GM23338 (cell line): ENCODE data around the gene KATNIP. TPM values are rescaled to one million over a fixed set of nuclear protein-coding genes. Genes with fewer than 3 reads are reported as not detected.

Source experiments
- ATAC-seq: fragments of 200-7000 bp; cut with Tn5 transposase; 3 replicates; pipeline ENCODE4 v1.9.1; 2020
- DNase-seq: peaks from one replicate; pipeline ENCODE4 v3.0.0-alpha.2; 2015; ENCODE audit warnings: low spot score
- H2AFZ ChIP-seq: fragments of 200-600 bp; sonication (generic); 2 replicates; pipeline ENCODE4 v1.8.0; 2016; ENCODE audit warnings: antibody characterized with exemption, mild to moderate bottlenecking, moderate library complexity
- H3F3A ChIP-seq: fragments of 200-600 bp; sonication (generic); replicated peaks from 2 replicates; pipeline ENCODE4 v1.8.0; 2017; ENCODE audit warnings: antibody characterized with exemption, mixed run types, low read depth
- H3K27ac ChIP-seq: fragments of 200-600 bp; sonication (generic); 2 replicates; pipeline ENCODE4 v1.6.1; 2016; ENCODE audit warnings: low read depth
- H3K27me3 ChIP-seq: fragments of 200-600 bp; sonication (generic); 2 replicates; pipeline ENCODE4 v1.8.0; 2016; ENCODE audit warnings: mild to moderate bottlenecking, mixed run types, moderate library complexity; ENCODE audit not compliant: insufficient read depth
- H3K36me3 ChIP-seq: fragments of 200-600 bp; sonication (generic); 2 replicates; pipeline ENCODE4 v1.8.0; 2016; ENCODE audit warnings: mild to moderate bottlenecking; ENCODE audit not compliant: insufficient read depth
- H3K4me1 ChIP-seq: fragments of 200-600 bp; sonication (generic); 2 replicates; pipeline ENCODE4 v1.8.0; 2016; ENCODE audit warnings: mild to moderate bottlenecking, moderate library complexity; ENCODE audit not compliant: insufficient read depth
- H3K4me2 ChIP-seq: fragments of 200-600 bp; sonication (generic); 2 replicates; pipeline ENCODE4 v1.7.1; 2017; ENCODE audit warnings: mixed run types
- H3K4me3 ChIP-seq: fragments of 200-600 bp; sonication (generic); 2 replicates; pipeline ENCODE4 v1.6.1; 2016; ENCODE audit warnings: mixed run types
- H3K79me2 ChIP-seq: fragments of 200-600 bp; sonication (generic); replicated peaks from 2 replicates; pipeline ENCODE4 v1.8.0; 2017; ENCODE audit warnings: mild to moderate bottlenecking; ENCODE audit not compliant: insufficient read depth
- H3K9me2 ChIP-seq: fragments of 200-600 bp; sonication (generic); 2 replicates; pipeline ENCODE4 v1.8.0; 2017; ENCODE audit not compliant: insufficient read depth
- H4K20me1 ChIP-seq: fragments of 200-600 bp; sonication (generic); replicated peaks from 2 replicates; pipeline ENCODE4 v1.8.0; 2017; ENCODE audit warnings: mild to moderate bottlenecking; ENCODE audit not compliant: insufficient read depth
- H3K27ac Mint-ChIP-seq: 2 replicates; pipeline ENCODE4 v1.8.0; 2020; ENCODE audit warnings: inconsistent platforms, mild to moderate bottlenecking, moderate library complexity, mixed read lengths
- H3K27me3 Mint-ChIP-seq: 3 replicates; pipeline ENCODE4 v1.8.0; 2022; ENCODE audit warnings: low read depth, mild to moderate bottlenecking, moderate library complexity, mixed read lengths, inconsistent platforms; ENCODE audit not compliant: insufficient read depth, poor library complexity
- H3K36me3 Mint-ChIP-seq: 3 replicates; pipeline ENCODE4 v1.8.0; 2021; ENCODE audit warnings: low read depth, mild to moderate bottlenecking, inconsistent platforms, moderate library complexity, mixed read lengths
- H3K4me1 Mint-ChIP-seq: 3 replicates; pipeline ENCODE4 v1.8.0; 2020; ENCODE audit warnings: mild to moderate bottlenecking, inconsistent platforms, mixed read lengths
- H3K4me3 Mint-ChIP-seq: 3 replicates; pipeline ENCODE4 v1.8.0; 2021; ENCODE audit warnings: moderate library complexity, mild to moderate bottlenecking, inconsistent platforms, mixed read lengths
- H3K9me3 Mint-ChIP-seq: 3 replicates; pipeline ENCODE4 v1.8.0; 2020; ENCODE audit warnings: moderate library complexity, mild to moderate bottlenecking, inconsistent platforms, mixed read lengths
- CREB1 ChIP-seq: fragments of 250-450 bp; sonication (Bioruptor Pico); IDR thresholded peaks from 2 replicates; pipeline ENCODE4 v1.5.0; 2020; ENCODE audit warnings: low read depth, mild to moderate bottlenecking, moderate library complexity
- ETS1 ChIP-seq: IDR thresholded peaks from 2 replicates; pipeline ENCODE4 v1.6.1; 2016; ENCODE audit warnings: antibody characterized with exemption
- EZH2 ChIP-seq: fragments of 200-600 bp; sonication (generic); IDR thresholded peaks from one replicate; pipeline ENCODE4 v1.8.0; 2017; ENCODE audit warnings: antibody characterized with exemption, mild to moderate bottlenecking, low read depth; ENCODE audit not compliant: unreplicated experiment
- EZH2phosphoT487 ChIP-seq: fragments of 200-600 bp; sonication (generic); IDR thresholded peaks from one replicate; pipeline ENCODE4 v1.8.1; 2018; ENCODE audit warnings: antibody characterized with exemption; ENCODE audit not compliant: unreplicated experiment
- JUNB ChIP-seq: IDR thresholded peaks from one replicate; pipeline ENCODE4 v1.6.1; 2016; ENCODE audit warnings: antibody characterized with exemption; ENCODE audit not compliant: unreplicated experiment
- NANOG ChIP-seq: IDR thresholded peaks from 2 replicates; pipeline ENCODE4 v1.6.1; 2016; ENCODE audit warnings: antibody characterized with exemption, borderline replicate concordance
- POLR2AphosphoS5 ChIP-seq: IDR thresholded peaks from 2 replicates; pipeline ENCODE4 v1.6.1; 2016; ENCODE audit warnings: antibody characterized with exemption, low read depth
- REST ChIP-seq: IDR thresholded peaks from one replicate; pipeline ENCODE4 v1.6.1; 2018; ENCODE audit warnings: antibody characterized with exemption; ENCODE audit not compliant: unreplicated experiment
- STAT1 ChIP-seq: IDR thresholded peaks from one replicate; pipeline ENCODE4 v1.6.1; 2016; ENCODE audit warnings: antibody characterized with exemption; ENCODE audit not compliant: unreplicated experiment
- ZNF114 ChIP-seq: fragments of 250-450 bp; sonication (Bioruptor Pico); IDR thresholded peaks from 2 replicates; pipeline ENCODE4 v1.5.0; 2020; ENCODE audit warnings: mild to moderate bottlenecking, moderate library complexity
- ZNF331 ChIP-seq: fragments of 250-450 bp; sonication (Bioruptor Pico); IDR thresholded peaks from 2 replicates; pipeline ENCODE4 v1.5.0; 2020; ENCODE audit warnings: low read depth, mild to moderate bottlenecking, moderate library complexity
- ZNF462 ChIP-seq: fragments of 250-450 bp; sonication (Bioruptor Pico); IDR thresholded peaks from 2 replicates; pipeline ENCODE4 v1.5.0; 2020; ENCODE audit warnings: mild to moderate bottlenecking, moderate library complexity
- polyA plus RNA-seq: library from polyadenylated mRNA; unstranded; fragments of >200 nt; fragmentation: Nextera tagmentation; extraction: Ambion mirVana; gene quantifications from 2 replicates; pipeline ENCODE4 v1.2.1, GENCODE V29; 2016
- total RNA-seq: library from RNA; depleted of rRNA; stranded (reverse); fragments of >200 nt; shearing (Covaris generic); gene quantifications from 2 replicates; pipeline ENCODE4 v1.2.3, GENCODE V29; 2014
- TF ChIP-seq, protein P1 (sequence below), 2 experiments: fragments of 200-600 bp in 1 of 2; sonication (generic) in 1 of 2; conservative IDR thresholded peaks; 2 replicates each; pipeline versions ENCODE4 v1.5.1 to v1.6.1; 2016 to 2017; ENCODE audit warnings: antibody characterized with exemption in 2 of 2, low read depth in 2 of 2, mild to moderate bottlenecking in 2 of 2, moderate library complexity in 1 of 2

The KATNIP gene
- total and polyA plus RNA-seq, 2 experiments from 2014 or later: 7.0 to 11.8 TPM

DNA sequence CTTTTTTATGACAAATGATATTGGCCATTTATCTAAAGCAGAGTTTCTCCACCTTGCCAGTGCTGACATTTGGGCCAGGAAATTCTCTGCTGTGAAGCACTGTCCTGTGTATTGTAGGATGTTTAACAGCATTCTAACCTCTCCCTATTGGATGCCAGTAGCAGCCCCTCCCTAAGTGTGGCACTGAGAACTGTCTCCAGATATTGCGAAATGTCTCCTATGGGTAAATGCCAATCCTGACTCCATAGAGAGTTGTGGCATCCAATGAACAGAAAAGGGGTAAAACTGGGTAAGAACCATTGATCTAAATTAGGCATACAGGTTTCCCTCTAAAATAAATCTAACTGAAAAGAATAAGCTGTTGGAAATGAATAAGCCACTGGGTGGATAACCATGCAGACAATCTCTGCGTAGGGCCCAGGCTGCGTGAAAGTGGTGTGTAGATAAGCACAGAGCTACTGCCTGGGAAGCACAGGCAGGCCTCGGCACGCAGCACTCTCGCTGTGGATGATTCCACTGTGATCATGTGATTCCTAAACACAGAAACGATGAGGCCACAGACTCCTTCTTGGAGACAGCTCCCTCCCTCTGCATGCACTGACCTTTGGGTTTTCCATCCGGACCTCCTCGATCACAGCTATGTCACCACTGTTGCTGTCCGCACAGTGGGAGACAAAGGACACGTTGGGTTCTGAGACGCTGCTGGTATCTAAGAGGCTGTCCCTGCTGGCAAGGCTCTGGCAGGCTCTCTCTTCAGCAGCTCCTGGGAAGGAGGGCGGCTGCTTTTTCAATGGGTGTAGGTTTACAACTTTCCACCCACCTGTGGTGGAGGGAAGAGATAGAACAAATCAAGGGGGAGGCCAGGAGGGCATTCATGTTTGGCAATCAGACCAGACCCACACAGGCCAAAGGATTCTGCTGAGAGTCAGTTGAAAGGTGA, 44.4 kb upstream of the KATNIP start:
- Mint-ChIP-seq H3K36me3 (peaks cover 94% of the 10 kb centered on the region), H3K4me1 (no peaks in the 10 kb centered on the region), H3K9me3 (no peaks in the 10 kb centered on the region), H3K27ac (no peak overlapping the region), H3K27me3 (no peaks in the 10 kb centered on the region), H3K4me3 (no peak overlapping the region)
- H3K27ac ChIP-seq: no peak overlapping the region
- no peak overlapping the region for H3K4me3 ChIP-seq
- DNase-seq (no peak), ATAC-seq (no peak)
- peaks cover 17% of the 10 kb centered on the region; the same call in 1 of the 2 replicates for H4K20me1 ChIP-seq
- no peaks in the 10 kb centered on the region for H3K27me3 ChIP-seq
- H3K36me3 ChIP-seq: peaks cover 67% of the 10 kb centered on the region
- TF ChIP-seq JUNB (no peak), EZH2 (no peak), ZNF462 (CRISPR knock-in tag) (no peak), ZNF331 (no peak), EZH2phosphoT487 (no peak), POLR2AphosphoS5 (no peak), STAT1 (no peak), ZNF114 (no peak), NANOG (no peak), ETS1 (no peak), CREB1 (CRISPR knock-in tag) (no peak), REST (no peak)
- TF ChIP-seq, protein P1, sequence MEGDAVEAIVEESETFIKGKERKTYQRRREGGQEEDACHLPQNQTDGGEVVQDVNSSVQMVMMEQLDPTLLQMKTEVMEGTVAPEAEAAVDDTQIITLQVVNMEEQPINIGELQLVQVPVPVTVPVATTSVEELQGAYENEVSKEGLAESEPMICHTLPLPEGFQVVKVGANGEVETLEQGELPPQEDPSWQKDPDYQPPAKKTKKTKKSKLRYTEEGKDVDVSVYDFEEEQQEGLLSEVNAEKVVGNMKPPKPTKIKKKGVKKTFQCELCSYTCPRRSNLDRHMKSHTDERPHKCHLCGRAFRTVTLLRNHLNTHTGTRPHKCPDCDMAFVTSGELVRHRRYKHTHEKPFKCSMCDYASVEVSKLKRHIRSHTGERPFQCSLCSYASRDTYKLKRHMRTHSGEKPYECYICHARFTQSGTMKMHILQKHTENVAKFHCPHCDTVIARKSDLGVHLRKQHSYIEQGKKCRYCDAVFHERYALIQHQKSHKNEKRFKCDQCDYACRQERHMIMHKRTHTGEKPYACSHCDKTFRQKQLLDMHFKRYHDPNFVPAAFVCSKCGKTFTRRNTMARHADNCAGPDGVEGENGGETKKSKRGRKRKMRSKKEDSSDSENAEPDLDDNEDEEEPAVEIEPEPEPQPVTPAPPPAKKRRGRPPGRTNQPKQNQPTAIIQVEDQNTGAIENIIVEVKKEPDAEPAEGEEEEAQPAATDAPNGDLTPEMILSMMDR (conservative IDR thresholded peaks at IDR 0.05; ENCODE audit: low read depth in 2 of 2): no peak
- no peak overlapping the region for H2AFZ ChIP-seq
- H3F3A ChIP-seq: no peaks in the 10 kb centered on the region
- H3K4me2 ChIP-seq: no peak overlapping the region
- no peaks in the 10 kb centered on the region for H3K9me2 ChIP-seq
- no peaks in the 10 kb centered on the region for H3K4me1 ChIP-seq
- H3K79me2 ChIP-seq: no peaks in the 10 kb centered on the region
